Renal cortical epithelial cell (primary cell): ENCODE measurements around the gene TBK1. TPM values are rescaled to one million over a fixed set of nuclear protein-coding genes. Genes with fewer than 3 reads are reported as not detected.

ENCODE experiments used
- DNase-seq: peaks from one replicate; pipeline ENCODE4 v3.0.0-alpha.2; 2011; ENCODE audit warnings: low read depth
- total RNA-seq: library from RNA; depleted of rRNA; stranded (reverse); fragments of >200 nt; gene quantifications from 2 replicates; pipeline ENCODE4 v1.2.3, GENCODE V29; 2014

Gene TBK1
- total RNA-seq, 1 donor from 2014 or later = 42.3 TPM

GRCh38 chr12:64452559-64453329 is 824 bp downstream of the TBK1 start:
- DNase-seq = peak; percentile 93

GRCh38 chr12:64455506-64455905 is 3.6 kb downstream of the TBK1 start:
- no peak for DNase-seq

- no peak for DNase-seq
Observed at GRCh38 chr12:64456119-64456518, 4.2 kb downstream of the TBK1 start.

- DNase-seq = no peak
Observed at GRCh38 chr12:64457032-64457431, 5.1 kb downstream of the TBK1 start.

GRCh38 chr12:64457466-64457865 is 5.5 kb downstream of the TBK1 start:
- DNase-seq = no peak

GRCh38 chr12:64457923-64458322 is 6.0 kb downstream of the TBK1 start:
- no peak for DNase-seq

- no peak for DNase-seq
Observed at GRCh38 chr12:64459394-64459891, 7.5 kb downstream of the TBK1 start.

- peak; percentile 83 for DNase-seq
Observed at GRCh38 chr12:64461634-64462414, 9.9 kb downstream of the TBK1 start.

GRCh38 chr12:64466178-64466577 is 14.3 kb downstream of the TBK1 start:
- no peak for DNase-seq

GRCh38 chr12:64468966-64469365 is 17.0 kb downstream of the TBK1 start:
- no peak for DNase-seq

GRCh38 chr12:64469455-64470142 is 17.7 kb downstream of the TBK1 start:
- no peak for DNase-seq

- no peak for DNase-seq
Observed at GRCh38 chr12:64470495-64470894, 18.6 kb downstream of the TBK1 start.

GRCh38 chr12:64473176-64473575 is 21.3 kb downstream of the TBK1 start:
- DNase-seq = no peak

- DNase-seq = no peak
Observed at GRCh38 chr12:64475518-64475917, 23.6 kb downstream of the TBK1 start.

- no peak for DNase-seq
Observed at GRCh38 chr12:64476844-64477243, 24.9 kb downstream of the TBK1 start.

- DNase-seq = no peak
Observed at GRCh38 chr12:64478661-64479060, 26.7 kb downstream of the TBK1 start.

- no peak for DNase-seq
Observed at GRCh38 chr12:64480148-64480547, 28.2 kb downstream of the TBK1 start.

GRCh38 chr12:64486657-64487056 is 34.7 kb downstream of the TBK1 start:
- no peak for DNase-seq

- DNase-seq = no peak
Observed at GRCh38 chr12:64491718-64492117, 39.8 kb downstream of the TBK1 start.

- no peak for DNase-seq
Observed at GRCh38 chr12:64493513-64493912, 41.6 kb downstream of the TBK1 start.

GRCh38 chr12:64494998-64495729 is 43.2 kb downstream of the TBK1 start:
- no peak for DNase-seq
